Measurements from ENCODE around the gene MORN4.
"Not testable (repeated sequence)": the region's sequence is repeated elsewhere in the genome, so short reads cannot be mapped to it uniquely, and the experiment has no call there.

Gene MORN4

DNA sequence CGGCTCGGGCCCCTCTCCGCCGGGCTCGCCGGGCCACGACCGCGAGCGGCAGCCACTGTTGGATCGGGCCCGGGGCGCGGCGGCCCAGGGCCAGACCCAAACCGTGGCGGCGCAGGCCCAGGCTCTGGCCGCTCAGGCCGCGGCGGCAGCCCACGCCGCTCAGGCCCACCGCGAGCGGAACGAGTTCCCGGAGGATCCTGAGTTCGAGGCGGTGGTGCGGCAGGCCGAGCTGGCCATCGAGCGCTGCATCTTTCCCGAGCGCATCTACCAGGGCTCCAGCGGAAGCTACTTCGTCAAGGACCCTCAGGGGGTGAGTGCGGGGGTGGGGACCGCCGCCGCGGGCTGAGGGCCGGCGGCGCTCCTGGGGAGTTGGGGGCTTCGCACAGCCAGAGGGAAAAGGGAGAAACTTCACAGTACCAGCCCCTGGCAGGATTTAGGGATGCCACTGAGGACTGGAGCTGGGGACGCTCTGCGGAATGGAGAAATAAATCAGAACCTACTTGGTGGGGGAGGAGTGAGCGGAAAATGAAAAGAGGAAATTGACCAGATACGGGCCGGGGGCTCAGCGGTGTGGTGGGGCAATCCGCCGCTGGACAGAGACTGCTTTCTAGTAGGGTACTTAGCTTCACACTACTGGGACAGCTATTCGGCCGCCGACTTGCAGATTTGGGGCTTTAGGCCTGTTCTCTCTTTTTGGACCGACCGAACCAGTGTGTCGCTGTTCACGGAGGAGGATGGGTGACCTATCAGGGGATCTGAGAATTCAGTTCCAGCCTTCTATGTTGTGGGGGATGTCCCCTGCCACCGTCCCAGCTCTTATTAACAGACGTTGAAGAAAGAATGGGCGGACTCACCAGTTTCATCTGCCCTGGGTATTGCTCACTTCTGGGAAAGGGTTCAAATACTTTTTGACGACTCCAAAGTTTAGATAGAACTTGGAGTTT lies 7.8 kb upstream of the MORN4 start:
- DNase-seq: peak; percentile 47

DNA sequence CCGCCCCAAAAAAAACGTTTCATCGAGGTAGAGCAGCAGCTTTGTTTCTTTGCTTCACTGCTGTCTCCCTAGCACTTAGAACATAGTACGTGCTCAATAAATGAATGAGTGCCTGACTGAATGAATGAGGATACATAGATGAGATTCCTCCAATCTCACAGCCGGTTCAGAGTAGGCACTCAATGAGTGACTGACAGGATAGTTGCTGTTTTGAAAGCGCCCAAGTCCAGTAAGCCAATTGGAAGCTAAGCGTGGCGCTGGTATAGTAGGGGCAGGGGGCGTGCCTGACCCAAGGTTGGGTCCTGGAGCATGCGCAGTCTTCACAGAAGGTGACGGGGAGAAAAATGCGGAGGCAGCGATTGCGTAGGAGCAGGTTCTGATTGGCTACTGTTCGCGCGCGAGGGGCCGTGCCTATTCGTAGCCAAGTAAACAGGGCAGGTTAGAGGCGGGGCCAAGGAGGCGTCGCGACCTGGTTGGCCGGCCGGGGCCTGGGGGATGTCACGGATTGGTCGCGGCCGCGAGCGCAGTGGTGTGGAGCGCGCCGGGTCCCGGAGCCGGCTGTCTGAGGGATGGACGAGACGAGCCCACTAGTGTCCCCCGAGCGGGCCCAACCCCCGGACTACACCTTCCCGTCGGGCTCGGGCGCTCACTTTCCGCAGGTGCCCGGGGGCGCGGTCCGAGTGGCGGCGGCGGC lies 7.0 kb upstream of the MORN4 start, which contains the start of gene PI4K2A:
Gene PI4K2A, plus strand, starts transcription at position 498 of the 694 bp plus-strand sequence. Its CDS starts 72 bp downstream, at position 570.
- DNase-seq: peak; percentile 100

DNA sequence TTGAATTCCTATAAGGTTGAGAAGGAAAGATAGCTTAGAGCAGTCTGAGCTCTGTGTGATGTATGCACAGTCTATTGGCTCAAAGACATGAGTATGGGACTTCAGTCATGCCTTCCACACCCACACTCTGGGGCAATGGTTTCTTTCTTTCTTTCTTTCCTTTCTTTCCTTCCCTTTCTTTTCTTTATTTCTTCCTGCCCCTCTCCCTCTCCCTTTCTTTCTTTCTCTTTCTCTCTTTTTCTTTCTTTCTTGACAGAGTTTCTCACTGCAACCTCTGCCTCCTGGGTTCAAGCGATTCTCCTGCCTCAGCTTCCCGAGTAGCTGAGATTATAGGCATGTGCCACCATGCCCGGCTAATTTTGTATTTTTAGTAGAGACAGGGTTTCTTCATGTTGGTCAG lies 5.8 kb upstream of the MORN4 start:
- not testable (repeated sequence) for DNase-seq

DNA sequence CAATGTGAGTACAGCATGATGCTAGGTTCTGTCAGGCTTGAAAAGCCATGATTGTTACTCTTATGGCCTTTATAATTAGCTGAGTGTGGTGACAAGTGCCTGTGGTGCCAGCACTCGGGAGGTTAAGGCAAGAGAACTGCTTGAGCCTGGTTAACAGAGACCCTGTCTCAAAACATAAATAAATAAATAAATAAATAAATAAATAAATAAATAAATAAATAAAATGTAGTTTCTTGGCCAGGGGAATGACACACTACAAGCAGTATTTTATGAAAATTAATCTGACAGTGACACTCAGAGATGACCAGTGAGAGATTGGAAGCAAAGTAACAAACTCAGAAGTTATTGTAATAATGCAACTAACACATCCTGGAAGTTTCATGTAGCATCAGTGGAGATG lies 2.3 kb upstream of the MORN4 start:
- DNase-seq: no peak

DNA sequence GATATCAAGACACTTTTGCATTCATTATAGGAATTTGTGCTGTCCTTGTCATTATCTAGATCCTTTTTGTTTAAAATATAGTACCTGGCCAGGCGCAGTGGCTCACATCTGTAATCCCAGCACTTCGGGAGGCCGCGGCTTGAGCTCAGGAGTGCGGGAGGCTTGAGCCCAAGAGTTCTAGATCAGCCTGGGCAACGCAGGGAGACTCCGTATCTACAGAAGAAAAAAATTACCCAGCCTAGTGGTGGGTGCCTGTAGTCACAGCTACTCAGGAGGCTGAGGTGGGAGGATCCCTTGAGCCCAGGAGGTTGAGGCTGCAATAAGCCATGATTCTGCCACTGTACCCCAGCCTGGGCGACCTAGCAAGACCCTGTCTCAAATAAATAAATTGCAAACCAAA lies 621 bp upstream of the MORN4 start:
- peak; percentile 25 for DNase-seq

DNA sequence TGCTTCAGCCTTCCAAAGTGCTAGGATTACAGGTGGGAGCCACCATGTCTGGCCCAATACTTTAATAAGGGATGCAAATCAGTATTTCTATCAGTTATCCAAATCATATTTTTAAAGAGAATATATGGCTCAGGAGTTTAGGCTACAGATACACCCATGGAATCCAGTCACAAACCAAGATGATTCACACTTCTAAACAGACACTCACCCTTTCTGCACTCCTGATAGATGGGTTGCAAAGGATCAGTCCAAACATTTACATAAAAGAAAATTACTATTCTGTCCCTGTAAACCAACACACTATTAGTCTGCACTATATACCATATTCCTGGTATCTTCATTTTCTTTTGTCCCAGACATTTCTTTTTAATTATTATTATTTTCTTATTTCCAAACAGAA lies 2.2 kb downstream of the MORN4 start:
- no peak for DNase-seq

DNA sequence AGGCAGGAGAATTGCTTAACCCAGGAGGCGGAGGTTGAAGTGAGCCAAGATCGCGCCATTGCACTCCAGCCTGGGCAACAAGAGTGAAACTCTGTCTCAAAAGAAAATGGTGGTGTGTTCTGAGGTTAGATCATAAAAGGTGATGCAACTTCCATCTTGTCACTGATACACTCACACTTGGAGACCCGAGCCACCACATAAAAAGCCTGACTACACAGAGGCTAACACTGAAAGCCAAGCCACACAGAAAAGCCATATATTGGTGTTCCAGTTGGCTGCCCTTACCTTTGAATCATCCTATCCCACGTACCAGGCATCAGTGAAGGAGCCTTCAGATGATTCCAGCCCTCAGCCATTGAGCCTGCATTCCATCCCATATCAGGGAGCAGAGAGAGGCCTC lies 4.0 kb downstream of the MORN4 start:
- DNase-seq: no peak

DNA sequence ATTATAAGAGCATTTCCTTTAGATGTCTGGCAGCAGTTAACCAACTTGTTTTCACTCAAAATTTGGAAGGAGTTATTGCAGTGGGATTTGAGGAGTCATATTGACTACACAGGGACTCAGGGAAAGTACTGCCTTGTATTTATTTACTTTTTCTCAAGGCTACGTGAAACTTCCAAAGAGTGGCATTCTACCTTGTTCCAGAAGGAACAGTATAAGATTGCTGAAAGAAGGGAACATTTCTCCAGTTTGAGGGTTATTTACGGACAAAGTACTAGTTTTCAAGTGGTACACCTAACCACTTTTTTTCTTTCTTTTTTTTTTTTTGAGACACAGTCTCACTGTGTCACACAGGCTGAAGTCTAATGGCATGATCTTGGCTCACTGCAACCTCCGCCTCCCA lies 5.1 kb downstream of the MORN4 start:
- no peak for DNase-seq

DNA sequence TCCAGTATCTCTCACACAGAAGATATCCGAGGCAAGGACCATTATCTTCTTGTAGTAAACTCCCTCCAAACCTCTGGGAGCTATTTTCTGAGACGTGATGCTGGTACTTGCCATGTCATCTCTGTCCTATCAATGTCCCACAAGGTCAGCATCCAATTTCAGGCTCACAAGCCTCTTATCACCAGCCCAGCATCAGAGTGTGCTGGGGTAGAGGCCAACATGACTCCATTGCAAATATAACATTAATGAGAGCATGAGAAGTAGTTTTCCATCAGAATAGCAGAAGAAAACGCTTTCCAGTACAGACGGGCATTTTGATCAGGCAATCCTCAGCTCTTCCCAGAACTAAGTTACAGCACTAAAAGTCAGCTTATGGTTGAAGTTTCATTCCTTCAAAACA lies 5.6 kb downstream of the MORN4 start:
- DNase-seq: no peak

DNA sequence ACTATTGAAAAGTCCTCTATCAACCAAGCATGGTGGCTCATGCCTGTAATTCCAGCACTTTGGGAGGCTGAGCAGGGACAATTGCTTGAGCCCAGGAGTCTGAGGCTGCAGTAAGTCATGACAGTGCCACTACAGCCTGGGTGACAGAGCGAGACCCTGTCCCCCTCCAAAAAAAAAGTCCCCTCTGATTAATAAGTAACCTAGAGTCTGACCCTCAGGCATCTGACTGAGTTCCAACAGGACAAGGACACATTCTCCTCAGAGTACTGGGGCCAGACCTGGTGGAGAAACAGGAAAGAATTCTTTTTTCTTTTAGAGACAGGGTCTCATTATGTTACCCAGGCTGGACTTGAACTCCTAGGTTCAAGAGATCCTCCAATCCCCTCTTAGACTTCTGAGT lies 10.0 kb downstream of the MORN4 start:
- DNase-seq: no peak

DNA sequence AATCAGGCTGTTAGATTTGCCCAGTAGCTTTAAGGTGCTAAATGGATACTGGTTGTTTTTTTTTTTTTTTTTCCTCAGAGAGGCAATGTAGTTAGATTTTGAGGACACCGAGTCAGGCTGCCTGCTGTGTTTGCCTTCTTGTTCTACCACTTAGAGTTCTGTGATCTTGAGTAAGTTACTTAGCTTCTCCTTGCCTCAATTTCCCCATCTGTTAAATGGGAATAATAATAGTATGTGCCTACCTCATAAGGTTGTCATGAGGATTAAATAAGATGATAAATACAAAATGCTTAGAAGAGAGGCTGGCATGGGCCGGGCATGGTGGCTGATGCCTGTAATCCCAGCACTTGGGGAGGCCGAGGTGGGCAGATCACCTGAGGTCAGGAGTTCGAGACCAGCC lies 14.6 kb downstream of the MORN4 start:
- no peak for DNase-seq

DNA sequence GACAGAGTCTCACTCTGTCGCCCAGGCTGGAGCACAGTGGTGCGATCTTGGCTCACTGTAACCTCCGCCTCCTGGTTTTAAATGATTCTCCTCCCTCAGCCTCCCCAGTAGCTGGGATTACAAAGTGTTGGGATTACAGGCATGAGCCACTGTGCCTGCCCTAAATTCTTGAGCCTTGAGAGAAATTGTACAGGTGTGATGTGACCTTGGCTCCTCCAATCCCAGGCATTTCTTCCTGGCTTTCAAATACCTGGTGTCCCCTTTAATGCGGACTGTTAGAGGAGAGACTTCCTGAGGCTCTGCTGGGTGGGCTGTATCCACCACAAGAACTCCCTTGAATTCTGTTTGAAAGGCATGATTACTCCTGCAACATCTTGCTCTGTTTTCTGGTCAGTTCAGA lies 15.0 kb downstream of the MORN4 start:
- no peak for DNase-seq

DNA sequence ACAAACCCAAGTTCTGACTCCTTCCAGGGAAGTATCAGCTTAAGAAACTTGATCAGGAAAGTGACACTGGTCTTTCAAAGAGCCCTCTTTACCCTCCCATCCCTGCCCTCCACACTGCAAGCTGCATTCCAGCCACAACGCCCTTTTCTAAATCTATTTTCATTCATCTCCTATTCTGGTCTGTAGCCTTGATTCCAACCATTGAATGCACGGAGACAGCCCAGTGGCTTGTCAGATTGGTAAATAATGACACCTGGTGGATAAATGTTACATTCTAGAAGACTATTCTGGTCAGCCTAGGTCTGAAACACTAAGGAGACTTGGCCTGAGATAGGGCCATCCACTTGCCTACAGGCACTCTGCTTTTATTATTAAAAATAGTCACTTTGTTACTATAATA lies 20.9 kb downstream of the MORN4 start:
- DNase-seq: peak; percentile 16

DNA sequence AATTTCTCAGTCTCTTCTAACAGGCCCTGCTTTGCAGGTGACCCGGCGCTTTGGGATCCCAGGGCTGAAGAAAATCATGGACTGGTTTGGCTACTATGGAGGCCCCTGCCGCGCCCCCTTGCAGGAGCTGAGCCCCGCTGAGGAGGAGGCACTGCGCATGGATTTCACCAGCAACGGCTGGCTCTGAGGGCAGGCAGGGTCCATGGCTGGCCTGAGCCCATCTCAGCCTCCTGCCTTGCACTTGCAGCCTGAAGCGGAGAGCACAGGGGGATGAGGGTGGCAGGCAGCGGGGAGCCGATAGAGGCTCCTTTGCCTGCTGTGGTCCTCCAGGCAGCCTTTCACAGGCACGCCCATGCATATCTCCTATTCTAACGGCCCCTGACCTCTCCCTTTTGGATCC lies 21.8 kb downstream of the MORN4 start:
- no peak for DNase-seq

DNA sequence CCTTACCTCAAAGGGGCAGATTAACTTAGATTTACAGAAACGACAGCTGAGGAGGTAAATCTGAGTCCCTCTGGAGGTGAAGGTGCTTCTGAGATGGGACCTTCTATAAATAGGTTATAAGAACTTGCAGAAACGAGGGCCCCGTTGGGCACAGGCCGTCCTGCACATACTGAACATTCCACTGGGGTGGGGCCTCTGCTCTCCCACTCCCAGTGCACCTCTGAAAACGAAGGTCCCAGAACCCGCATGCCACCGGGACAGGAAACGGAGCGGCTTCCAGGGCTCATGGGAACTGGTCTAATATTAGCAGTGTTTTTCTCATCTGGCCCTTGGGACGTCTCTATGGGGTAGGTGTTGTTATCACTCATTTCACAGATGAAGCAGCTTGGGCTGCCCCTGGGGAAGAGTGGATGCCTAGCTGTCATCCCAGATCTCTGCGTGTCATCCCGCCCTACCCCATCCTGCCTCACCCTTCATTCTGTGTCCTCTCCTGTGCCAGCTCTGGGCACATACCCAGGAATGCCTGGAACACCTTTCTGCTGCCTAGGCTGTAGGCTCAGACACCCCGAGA lies 24.2 kb downstream of the MORN4 start:
- no peak for DNase-seq

DNA sequence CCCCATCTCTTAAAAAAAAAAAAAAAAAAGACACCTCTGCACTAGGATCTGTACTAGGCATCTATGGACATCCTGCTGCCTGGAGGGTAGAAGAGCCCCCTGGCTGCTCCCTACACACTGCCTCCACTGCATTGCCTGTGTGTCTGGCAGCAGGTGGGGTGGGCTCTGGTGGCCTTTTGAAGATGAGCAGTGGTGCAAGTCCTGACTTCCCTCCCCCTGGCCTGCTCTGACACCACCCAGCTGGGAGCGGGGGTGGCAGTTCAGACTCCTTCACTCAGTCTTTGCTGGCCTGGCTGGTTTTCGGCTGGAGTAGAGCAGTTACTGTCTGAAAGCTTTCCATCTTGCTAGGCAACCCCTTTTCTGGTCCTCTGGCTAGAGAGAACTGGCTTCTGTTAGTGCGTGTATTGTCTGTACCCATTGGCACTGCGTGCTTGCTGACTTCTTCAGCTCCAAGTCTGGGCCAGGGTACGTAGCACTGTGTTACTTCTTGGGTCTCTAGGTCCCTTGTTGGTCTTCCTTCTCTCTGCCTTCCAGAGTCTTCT lies 26.1 kb downstream of the MORN4 start:
- DNase-seq: no peak

DNA sequence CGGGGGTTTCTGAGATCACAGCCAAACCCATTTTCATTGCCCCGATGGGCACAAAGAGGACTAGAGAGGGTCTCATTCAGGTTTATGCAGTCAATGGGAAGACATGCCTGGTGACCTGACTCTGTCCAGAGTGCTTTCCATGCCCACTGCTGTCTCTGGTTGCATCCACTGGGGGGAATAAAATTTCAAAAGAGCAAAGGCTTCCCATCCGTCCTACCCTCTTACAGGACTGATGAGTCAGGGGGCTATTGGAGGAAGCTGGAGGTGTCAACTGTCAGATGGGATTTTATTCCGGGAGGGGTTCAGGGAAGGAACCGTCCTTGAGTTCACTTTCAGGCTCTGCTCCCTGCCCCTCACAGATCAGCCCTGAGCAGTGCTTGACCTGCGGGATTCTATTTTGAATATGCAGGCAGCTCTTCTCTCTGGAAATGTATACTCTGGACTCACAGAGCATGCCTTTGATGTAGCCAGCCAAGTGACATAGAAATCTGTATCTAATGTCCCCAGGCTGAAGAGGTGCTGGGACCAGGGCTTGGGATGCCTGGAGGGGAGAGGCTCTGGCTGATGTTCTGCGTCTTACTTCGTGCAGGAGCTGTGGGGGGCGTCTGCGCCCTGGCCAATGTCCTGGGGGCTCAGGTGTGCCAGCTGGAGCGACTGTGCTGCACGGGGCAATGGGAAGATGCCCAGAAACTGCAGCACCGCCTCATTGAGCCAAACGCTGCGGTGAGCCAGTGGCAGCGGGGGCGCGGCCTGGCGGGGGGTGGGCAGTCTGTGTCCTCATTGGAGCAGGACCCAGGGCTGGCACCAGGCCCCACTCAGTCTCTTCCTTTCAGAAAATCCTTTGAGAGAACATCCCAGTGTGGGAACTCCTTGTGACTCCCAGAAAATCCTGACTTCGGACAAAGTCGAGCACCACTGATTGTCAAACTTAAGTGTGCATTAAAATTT lies 31.8 kb downstream of the MORN4 start:
- no peak for DNase-seq

DNA sequence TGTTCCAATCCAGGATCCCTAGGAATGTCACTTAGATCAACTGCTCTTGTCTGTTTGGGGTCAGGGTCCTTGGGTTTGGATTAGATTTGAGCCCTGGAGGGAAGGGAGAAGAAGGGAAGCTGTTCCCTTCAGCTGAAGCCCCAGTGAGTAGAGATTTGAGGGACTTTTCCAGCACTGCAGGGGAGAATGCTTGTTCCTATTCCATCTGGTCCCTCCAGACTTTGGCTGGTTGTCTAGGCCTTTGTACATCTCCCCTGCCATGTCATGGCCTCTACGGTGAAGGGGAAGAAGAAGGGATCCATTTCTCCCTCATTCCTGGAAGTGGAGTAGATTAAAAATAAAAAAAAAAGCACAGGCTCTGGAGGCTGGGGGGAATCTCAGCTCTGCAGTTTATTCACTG lies 32.7 kb downstream of the MORN4 start:
- no peak for DNase-seq

DNA sequence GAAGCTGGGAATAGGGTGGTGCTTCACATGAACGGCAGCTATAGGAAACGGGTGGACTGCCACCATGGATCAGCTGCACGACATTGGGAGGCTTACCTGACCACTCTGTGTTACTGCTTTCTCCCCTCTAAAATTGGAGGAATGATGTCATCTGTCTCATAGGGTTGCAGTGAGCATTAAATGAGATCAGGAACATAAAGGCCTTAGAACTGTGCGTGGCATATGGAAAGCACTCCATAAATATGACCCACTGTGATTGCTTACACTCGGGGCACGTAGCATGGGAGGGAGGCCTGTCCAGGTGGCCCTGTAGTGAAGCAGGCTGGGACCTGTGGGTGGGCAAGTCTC lies 34.1 kb downstream of the MORN4 start:
- no peak for DNase-seq

DNA sequence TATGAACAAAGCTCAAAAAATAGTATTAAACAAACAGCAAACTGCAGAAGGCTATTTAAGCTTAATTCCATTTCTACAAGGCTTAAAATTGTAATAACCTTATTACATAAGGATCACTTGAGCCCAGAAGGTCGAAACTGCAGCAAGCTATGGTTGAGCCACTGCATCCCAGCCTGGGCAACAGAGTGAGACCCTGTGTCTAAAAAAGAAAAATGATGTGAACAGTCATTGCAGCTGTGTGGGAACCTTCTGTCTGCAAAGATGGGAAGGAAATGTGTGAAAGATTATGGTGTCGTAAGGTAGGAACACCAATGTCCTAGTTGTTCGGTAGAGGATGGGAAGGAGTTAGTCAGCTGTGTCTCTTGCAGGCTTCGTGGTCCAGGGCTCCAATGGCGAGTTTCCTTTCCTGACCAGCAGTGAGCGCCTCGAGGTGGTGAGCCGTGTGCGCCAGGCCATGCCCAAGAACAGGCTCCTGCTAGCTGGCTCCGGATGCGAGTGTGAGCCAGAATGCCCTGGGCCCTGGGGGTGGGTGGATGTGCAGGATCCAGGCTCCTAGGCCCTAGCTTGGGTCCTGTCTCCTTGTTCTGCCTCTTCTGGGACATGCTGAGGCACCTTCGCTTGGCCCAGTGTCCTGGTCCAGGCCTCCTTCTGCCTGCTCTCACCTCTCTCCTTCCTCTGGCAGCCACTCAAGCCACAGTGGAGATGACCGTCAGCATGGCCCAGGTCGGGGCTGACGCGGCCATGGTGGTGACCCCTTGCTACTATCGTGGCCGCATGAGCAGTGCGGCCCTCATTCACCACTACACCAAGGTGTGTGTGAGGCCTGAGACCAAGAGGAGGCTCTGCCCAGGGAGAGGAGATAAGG lies 34.7 kb downstream of the MORN4 start:
- DNase-seq: no peak

DNA sequence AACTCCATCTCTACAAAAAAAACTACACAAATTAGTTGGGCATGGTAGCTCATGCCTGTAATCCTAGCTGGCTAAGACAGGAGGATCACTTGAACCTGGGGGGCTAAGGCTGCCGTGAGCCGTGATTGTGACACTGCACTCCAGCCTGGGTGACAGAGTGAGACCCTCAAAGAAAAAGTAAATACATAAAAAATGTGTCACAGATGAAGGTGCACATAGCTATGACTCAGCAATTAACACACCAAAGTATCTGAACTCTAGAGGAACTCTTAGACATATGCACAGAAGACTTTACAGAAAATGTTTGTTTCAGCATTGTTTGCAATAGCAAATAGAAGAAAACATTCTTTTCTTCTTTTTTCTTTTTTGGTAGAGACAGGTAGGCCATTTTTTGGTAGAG lies 35.5 kb downstream of the MORN4 start:
- no peak for DNase-seq

Data from inflammatory macrophage treated with lipopolysaccharide for 4 hours (primary cell).